Stimulated activated CD8-positive, alpha-beta memory T cell treated with anti-CD3 and anti-CD28 coated beads, Interleukin-4, amount 100 ng/mL, for 48 hours (primary cell): Measurements from ENCODE around the gene TGFB2.

Source experiments
- DNase-seq: peaks from one replicate; pipeline ENCODE4 v3.0.0-alpha.2; 2020

The TGFB2 gene

DNA sequence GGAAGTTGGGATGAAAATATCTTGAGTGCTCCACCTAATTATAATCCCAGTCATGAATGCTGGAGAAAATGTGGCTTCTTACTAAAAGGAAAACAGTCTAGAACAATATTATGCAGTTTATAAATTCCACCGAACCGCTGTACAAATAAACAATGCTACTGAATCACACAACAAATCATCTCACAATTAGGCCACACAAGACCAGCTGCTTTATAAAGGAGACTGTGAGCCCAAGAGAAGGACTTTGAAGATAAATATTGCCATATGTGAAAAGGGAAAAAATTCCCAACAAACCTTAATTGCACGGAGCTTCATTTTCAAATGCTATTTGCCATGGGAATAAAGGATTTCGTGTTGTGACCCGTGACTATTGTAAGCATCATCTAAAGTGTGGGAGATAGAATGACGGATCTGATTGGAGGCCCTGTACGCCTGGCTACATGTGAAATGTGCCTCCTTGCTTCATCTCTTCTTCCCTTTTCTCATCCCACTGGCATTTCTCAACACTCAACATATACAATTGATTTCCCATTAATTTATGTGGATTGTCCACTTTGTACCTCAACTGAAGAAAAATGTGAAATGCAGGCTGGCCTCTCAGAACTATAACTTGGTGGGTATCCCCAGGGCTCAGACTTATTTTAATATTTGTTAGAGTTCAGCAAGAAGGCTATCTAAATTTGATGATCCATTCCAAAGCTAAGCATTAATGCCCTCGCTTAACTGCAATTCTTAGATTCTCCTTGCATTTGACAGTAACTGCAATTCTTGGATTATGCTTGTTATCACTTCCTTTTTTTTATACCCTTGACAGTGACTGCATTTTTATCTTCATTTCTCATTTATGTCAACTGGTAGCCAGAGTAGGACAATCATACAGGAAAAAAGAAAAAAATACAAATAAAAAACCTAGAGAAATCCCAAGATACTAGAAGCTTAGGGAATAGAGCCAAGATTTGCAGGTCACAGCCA, 122.3 kb downstream of the TGFB2 start:
- DNase-seq, result no peak

- no peak for DNase-seq
Observed at GRCh38 chr1:218468711-218469110, 123.6 kb downstream of the TGFB2 start.

DNA sequence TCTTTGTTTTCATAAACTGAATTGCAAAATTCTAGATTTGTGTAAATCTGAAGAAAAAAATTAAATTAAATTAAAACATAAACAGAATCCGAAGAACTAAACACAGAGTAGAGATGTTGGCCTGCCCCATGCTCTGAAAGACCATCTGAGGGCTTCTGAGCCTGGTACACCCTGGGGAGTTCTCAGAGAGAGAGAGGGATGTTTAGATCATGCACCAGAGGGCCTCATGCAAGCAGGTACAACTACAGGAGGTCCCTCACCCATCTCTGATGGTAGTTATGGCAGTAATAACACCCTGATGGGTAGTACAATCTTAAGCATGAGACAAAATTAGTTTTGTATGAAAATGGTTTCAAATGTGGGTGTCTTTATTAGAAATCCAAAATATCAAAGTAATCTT, 127.7 kb downstream of the TGFB2 start:
- no peak for DNase-seq

DNA sequence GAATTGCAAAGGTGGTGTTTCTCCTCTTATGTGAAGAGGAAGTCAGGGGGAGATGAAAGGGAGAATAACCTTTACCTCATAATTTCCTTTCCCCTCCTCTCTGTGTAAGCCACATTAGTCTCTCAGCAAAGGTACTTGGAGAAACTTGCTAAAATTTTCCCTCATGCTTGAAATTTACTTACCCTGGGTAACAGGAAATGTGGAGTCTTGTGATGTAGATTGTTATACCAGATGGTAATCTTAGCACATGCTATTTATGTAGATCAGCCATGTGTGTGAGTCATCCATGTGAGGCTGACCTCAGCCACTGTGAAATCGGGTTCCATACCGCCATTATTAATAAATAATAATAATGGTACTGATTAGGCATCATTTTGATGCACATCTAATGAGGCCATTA, 128.4 kb downstream of the TGFB2 start:
- no peak for DNase-seq

DNA sequence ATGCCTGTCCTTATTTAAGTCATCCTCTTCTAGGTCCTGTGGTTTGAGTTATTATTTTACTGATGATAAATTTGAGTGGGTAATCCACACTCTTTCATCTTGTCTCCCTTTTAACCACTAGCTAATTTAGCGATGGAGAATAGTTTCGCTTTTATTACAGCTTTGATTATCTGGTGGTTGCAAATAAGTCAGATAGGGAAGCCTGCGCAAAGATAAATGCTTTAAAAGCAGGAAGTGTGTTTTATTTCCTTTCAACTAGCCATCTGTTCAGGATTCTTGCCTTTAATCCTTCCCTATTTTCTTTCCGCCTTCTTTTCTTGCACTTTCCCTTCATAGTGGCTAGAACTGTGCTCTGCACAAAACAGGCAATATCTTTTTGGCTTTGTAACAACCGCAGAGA, 129.0 kb downstream of the TGFB2 start:
- DNase-seq, result no peak

DNA sequence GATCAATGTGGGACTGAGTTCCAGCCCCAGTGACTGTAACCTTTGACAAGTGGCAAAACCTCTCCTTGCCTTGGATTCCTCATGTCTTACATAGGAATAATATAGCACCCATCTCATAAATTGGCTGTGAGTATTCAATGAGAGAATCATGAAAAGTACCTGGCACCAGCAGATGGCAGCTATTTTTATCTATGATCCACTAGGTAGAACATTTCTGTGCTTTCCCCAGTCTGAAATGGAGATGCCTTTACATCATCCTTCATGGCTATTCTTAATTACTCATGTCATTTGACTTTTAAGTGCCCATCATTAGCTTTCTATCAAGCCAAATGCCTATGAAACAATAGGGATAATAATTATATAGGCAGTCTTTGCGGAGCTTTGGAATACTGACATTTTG, 130.1 kb downstream of the TGFB2 start:
- no peak for DNase-seq

GRCh38 chr1:218475699-218476098, 130.6 kb downstream of the TGFB2 start:
- DNase-seq, result no peak

DNA sequence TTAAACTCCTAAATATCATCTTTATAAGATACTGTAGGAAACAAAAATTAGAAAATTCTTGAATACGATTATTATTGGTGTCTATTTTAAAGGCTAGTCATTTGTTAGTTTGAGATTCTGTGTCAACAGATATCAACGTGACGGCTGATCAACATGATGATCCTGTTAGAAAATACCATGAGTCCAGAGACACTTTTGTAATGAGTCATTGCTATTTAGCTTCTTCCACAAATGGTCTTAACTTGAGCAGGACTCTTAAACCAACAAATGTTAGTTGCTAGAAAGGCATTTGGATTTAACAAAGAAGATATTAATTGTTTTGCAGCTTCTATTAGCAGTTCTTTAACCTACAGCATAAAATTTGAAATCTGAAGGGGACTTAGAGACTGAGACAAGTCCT, 131.2 kb downstream of the TGFB2 start:
- no peak for DNase-seq

DNA sequence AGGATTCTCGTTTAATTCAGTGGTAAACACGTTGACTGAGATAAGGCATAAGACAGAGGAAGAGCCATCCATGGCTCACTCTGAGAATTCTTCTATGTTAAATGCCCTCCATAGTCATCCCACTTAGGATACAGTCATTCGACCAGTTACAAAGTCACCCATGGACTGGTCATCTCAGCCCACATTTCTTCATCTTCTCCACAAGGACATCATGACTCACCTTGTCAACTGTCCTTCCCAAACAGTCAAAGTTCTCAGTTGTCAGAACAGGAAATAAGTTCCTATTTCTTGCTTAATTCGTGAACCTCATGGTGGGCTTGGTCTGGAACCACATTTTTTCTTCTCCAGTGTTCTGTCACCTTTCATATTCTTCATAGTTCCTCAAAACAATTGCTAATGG, 133.2 kb downstream of the TGFB2 start:
- no peak for DNase-seq

GRCh38 chr1:218479436-218480115, 134.4 kb downstream of the TGFB2 start:
- no peak for DNase-seq

GRCh38 chr1:218480137-218480536, 135.0 kb downstream of the TGFB2 start:
- no peak for DNase-seq

GRCh38 chr1:218480588-218481099, 135.5 kb downstream of the TGFB2 start:
- DNase-seq, result no peak

DNA sequence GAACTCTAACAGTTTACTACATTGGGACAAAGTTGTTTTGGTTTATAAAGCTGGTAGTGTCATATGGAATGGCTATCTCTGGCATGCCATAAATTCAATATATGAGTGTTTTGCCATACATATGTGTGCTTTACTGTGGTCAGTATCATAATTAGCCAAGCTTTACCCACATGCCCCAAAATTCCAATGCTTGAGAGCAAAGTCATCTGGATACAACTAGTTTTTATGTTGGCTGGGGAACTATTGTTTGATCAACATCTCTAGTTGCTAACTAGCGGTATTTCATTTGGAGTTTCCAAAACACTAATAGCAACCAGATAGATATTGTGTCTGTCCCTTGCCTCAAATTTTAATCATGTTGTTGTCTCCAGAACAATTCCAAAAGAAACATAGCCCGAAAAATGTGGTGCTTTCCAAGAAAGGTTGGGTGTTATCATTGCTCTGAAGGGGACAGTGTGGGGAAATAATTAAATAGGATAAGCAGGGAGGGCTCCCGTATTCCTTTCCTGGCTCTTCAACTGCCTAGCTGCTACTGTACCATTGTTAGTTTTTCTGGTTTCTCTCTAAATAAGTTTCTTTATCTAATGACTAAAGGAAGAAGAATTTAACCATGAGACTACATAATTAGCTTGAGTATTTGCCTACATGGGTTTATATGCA, 136.1 kb downstream of the TGFB2 start:
- no peak for DNase-seq

DNA sequence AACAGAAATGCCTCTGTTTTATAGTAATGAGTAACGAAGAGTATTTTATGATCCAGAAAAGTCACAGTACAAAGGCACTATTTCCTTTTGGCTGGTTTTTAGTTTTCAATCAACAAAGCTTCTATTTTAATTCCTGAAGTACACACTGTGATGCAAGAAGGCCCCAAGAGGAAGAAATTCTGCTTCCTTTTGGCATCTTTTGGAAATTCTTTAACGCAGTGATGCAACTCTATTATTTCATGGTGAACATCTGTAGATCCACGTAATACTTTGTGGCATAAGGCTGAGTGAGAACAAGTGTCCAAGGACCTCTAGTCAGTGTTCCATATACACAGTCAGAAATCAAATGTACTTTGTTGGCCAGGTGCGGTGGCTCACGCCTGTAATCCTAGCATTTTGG, 137.5 kb downstream of the TGFB2 start:
- DNase-seq, result no peak

- no peak for DNase-seq
Observed at GRCh38 chr1:218485241-218485928, 140.2 kb downstream of the TGFB2 start.

DNA sequence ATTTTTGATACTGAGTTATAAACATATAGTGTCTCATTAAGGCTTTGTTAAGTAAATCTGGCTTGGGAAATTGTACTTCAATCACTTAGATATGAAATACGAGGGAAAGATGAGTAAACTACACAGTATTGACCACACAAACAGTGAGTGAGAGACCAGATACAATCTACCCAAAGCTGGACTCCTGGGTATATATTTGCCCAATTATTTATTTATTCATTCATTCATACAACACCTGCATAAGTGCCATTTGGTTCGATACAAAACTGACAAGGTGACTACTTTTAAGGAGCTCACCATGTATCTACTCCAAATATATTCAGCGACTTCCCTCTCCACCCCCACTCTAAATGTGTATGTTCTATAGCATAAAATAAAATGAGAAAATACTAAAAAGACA, 143.4 kb downstream of the TGFB2 start:
- DNase-seq, result no peak

- DNase-seq, result no peak
Observed at GRCh38 chr1:218488986-218489385, 143.8 kb downstream of the TGFB2 start.

GRCh38 chr1:218490406-218490922, 145.3 kb downstream of the TGFB2 start:
- no peak for DNase-seq

DNA sequence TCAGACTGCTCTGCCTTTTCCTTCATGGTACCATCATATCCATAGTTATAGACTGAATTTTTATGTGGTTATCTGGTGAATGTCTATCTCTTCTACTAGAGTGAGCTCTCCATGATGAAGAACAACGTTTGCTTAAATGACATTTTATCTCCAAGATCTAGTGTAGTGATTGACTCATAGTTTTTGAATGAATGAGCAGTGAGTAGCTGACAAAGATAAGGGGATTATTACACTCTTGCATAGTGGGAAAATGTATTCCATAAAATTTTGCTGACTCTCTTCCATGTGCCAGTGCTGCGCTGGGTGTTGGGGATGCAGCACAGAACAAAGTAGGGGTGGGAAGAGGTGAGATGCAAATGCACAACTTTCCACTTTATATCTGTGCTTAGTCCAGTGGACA, 147.7 kb downstream of the TGFB2 start:
- no peak for DNase-seq

- no peak for DNase-seq
Observed at GRCh38 chr1:218493986-218494385, 148.8 kb downstream of the TGFB2 start.
